SK-MEL-5 (cell line): ENCODE results near the gene ARPP21. TPM values are rescaled to one million over a fixed set of nuclear protein-coding genes. Genes with fewer than 3 reads are reported as not detected.
"Not testable (repeated sequence)": the region's sequence is repeated elsewhere in the genome, so short reads cannot be mapped to it uniquely, and the experiment has no call there.

Experiments
- DNase-seq: peaks from one replicate; pipeline ENCODE4 v3.0.0-alpha.2; 2016; ENCODE audit warnings: low read depth, low spot score
- in situ Hi-C: cut with HindIII; loops from 2 replicates; pipeline ENCODE4 v1.10.0; 2016; ENCODE audit warnings: low sequenced_read_pairs, high pct_unique_total_duplicates, low pct_unique_long_range_greater_than_20kb
- small RNA-seq, 2 experiments: library from RNA; depleted of rRNA; stranded (forward); fragments of <200 nt; gene quantifications; one replicate each; pipeline ENCODE3, GENCODE V24; 2014
- total RNA-seq: library from RNA; depleted of rRNA; stranded (reverse); fragments of >200 nt; shearing (Covaris generic); gene quantifications from 2 replicates; pipeline ENCODE4 v1.2.3, GENCODE V29; 2014

Gene ARPP21
- total RNA-seq, 1 experiment from 2014 or later, result not detected

DNA sequence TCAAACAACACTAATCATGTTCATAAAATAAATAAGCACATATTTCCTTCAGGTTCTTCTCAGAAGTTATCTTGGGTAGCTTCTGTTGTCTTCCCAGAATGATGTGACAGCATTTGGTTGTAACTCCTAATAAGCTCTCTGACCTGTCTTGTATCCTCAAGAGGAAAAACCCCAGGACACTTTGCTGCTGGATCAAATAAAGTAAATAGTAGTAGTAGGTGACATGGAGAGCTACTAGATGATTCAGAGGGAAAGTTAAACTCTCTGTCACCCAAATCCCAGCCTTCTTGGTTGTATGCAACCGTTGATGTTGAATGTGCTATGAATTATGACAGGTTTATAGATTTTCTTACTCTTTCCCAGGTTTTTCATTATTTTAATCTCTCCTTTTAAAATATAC is 143.0 kb downstream of the ARPP21 start:
- no peak for DNase-seq
- in situ Hi-C loops, result no loop called here

GRCh38 chr3:35784169-35784568 is 144.8 kb downstream of the ARPP21 start:
- no peak for DNase-seq
- in situ Hi-C loops, result no loop called here

- DNase-seq, result no peak
- in situ Hi-C loops, result no loop called here
Observed at GRCh38 chr3:35785234-35785888, 146.0 kb downstream of the ARPP21 start.

GRCh38 chr3:35787936-35788335 is 148.6 kb downstream of the ARPP21 start:
- DNase-seq, result no peak
- in situ Hi-C loops, result no loop called here

- no peak for DNase-seq
- in situ Hi-C loops, result no loop called here
Observed at GRCh38 chr3:35789042-35789831, 149.9 kb downstream of the ARPP21 start.

DNA sequence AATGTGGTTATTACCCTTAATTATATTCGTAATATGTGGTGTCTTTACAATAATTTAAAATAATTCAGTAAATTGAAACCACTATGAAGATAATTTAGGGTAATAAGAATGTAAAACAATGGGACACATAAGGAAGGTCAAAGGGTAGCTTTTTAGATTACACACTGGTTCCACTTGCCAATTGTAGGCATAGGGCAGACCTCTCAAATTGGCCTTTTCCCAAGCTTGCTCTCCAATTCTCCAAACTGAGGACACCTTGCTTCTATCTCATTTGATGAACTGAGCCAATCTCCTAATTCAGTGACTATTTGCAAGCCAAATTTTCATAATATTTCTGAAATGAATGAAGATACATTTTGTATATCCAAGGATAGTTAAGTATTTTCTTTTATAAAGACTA is 151.4 kb downstream of the ARPP21 start:
- DNase-seq, result no peak
- in situ Hi-C loops, result no loop called here

DNA sequence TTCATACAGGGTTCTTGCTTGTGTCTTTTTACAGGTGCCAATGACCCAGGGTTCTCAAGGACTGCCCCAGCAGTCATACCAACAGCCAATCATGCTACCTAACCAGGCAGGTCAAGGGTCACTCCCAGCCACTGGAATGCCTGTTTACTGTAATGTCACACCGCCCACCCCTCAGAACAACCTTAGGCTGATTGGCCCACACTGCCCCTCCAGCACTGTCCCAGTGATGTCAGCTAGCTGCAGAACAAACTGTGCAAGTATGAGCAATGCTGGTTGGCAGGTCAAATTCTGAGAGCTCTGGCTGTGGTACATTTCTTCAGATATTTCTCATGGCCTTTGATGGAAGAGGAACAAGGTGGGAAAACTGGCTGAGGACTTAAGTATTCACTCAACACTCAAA is 154.3 kb downstream of the ARPP21 start:
- in situ Hi-C loops, result no loop called here
- DNase-seq, result no peak

DNA sequence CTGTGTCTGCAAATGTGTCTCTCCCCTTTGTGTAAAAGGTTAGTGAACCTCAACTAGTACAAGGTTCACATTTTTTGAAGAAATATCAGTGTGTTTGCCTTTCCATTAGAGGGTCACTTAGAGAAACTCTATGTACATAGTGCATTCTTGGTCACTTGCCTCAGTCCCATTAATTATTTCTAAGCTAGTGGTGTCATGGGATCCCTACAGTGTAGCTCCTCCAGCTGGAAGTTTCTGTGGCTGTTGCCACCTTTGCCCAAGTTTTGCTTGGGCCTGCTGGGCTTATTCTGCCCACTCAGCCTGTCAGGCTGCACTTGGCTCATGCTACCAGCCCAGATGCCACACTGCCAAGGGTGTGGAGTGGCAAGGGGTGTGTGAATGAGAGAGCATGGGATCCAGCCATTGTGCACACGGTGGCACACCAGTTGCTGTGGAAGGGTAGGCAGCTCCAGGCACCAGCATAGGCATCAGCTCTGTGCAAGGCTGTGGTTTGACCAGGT is 161.7 kb downstream of the ARPP21 start:
- in situ Hi-C loops, result no loop called here
- no peak for DNase-seq

DNA sequence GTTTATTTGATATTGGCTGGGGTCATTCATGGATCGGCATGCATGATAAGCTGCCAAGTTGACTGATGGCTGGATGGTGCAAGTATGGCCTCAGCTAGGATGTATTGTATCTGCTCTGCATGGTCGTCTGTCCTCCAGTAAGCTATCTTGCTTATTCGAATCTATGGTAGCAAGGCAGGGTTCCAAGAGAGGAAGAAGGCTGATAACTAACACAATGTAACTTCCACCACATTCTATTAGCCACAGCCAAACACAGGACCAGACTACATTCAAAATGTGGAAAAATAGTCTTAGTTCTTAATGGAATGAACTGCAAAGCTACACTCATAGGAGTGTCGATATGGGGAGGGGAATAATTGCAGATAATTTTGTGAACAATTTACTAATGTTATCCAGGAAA is 175.2 kb downstream of the ARPP21 start:
- DNase-seq, result no peak
- in situ Hi-C loops, result no loop called here

GRCh38 chr3:35815796-35816195 is 176.5 kb downstream of the ARPP21 start:
- in situ Hi-C loops, result not testable (repeated sequence)

DNA sequence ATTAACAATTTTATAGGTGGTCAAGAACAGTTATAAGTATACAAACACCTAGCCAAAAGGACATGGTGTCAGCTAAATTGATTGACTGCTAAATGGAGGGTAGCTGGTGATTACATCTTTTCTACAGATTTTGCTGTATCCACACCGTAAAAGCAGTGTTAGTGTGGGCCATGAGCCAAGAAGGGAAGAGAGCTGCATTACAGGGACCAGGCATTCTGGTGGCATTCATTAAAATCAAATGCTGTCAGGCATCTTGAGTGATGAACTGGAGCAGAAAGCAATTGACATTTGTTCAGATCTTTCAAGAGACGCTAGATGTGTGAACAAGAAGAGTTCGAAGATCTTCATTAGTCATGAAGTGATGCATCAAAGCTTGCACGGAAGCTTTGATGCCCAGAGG is 177.9 kb downstream of the ARPP21 start:
- DNase-seq, result no peak
- in situ Hi-C loops, result no loop called here

More at GRCh38 chr3:35815796-35816195, 176.5 kb downstream of the ARPP21 start:
- DNase-seq, result not testable (repeated sequence)

- in situ Hi-C loops, result no loop called here
- no peak for DNase-seq
Observed at GRCh38 chr3:35832140-35832571, 192.8 kb downstream of the ARPP21 start.

Small RNA genes within 50 kb of the gene (small RNA-seq; reads per million reads assigned to genes)
- gene MIR128-2, result 0 reads per million in 2 experiments
